DMS79 treated with DMSO at 0.1 percent for 48 hours (cell line): ENCODE data around the gene PPP2R5C.
"Not testable (repeated sequence)": the region's sequence is repeated elsewhere in the genome, so short reads cannot be mapped to it uniquely, and the experiment has no call there.

Source experiments
- DNase-seq: peaks from one replicate; lab custom pipeline; 2025; lab: John Stamatoyannopoulos, UW

The PPP2R5C gene

GRCh38 chr14:101781240-101782061, 19.9 kb downstream of the PPP2R5C start:
- peak; percentile 61 for DNase-seq

GRCh38 chr14:101783260-101784016, 21.9 kb downstream of the PPP2R5C start:
- no peak for DNase-seq

GRCh38 chr14:101784631-101785030, 23.1 kb downstream of the PPP2R5C start:
- DNase-seq, result no peak

GRCh38 chr14:101788016-101788635, 26.6 kb downstream of the PPP2R5C start:
- no peak for DNase-seq

- DNase-seq, result no peak
Measured at GRCh38 chr14:101789222-101789621, 27.7 kb downstream of the PPP2R5C start.

GRCh38 chr14:101790232-101790631, 28.7 kb downstream of the PPP2R5C start:
- DNase-seq, result no peak

- DNase-seq, result peak; percentile 62
Measured at GRCh38 chr14:101791919-101792572, 30.5 kb downstream of the PPP2R5C start.

GRCh38 chr14:101796016-101796415, 34.5 kb downstream of the PPP2R5C start:
- DNase-seq, result no peak

GRCh38 chr14:101796479-101796878, 35.0 kb downstream of the PPP2R5C start:
- DNase-seq, result no peak

GRCh38 chr14:101797856-101798255, 36.3 kb downstream of the PPP2R5C start:
- DNase-seq, result no peak

- DNase-seq, result not testable (repeated sequence)
Measured at GRCh38 chr14:101804373-101804772, 42.9 kb downstream of the PPP2R5C start.

- DNase-seq, result not testable (repeated sequence)
Measured at GRCh38 chr14:101806252-101806651, 44.7 kb downstream of the PPP2R5C start.

- no peak for DNase-seq
Measured at GRCh38 chr14:101808020-101808641, 46.6 kb downstream of the PPP2R5C start.

- no peak for DNase-seq
Measured at GRCh38 chr14:101808894-101809670, 47.6 kb downstream of the PPP2R5C start.

- peak; percentile 99 for DNase-seq
Measured at GRCh38 chr14:101809671-101810514, 48.4 kb downstream of the PPP2R5C start.

- DNase-seq, result no peak
Measured at GRCh38 chr14:101810897-101811621, 49.5 kb downstream of the PPP2R5C start.

- no peak for DNase-seq
Measured at GRCh38 chr14:101812071-101812470, 50.6 kb downstream of the PPP2R5C start.

GRCh38 chr14:101813171-101813759, 51.8 kb downstream of the PPP2R5C start:
- no peak for DNase-seq

- no peak for DNase-seq
Measured at GRCh38 chr14:101813833-101814232, 52.3 kb downstream of the PPP2R5C start.
